T follicular helper cell (primary cell): ENCODE results near the gene PLEKHA3.
"Not testable (repeated sequence)": the region's sequence is repeated elsewhere in the genome, so short reads cannot be mapped to it uniquely, and the experiment has no call there.

Experiments
- DNase-seq: peaks from one replicate; pipeline ENCODE4 v3.0.0-alpha.2; 2020; ENCODE audit warnings: low read depth

Gene PLEKHA3

DNA sequence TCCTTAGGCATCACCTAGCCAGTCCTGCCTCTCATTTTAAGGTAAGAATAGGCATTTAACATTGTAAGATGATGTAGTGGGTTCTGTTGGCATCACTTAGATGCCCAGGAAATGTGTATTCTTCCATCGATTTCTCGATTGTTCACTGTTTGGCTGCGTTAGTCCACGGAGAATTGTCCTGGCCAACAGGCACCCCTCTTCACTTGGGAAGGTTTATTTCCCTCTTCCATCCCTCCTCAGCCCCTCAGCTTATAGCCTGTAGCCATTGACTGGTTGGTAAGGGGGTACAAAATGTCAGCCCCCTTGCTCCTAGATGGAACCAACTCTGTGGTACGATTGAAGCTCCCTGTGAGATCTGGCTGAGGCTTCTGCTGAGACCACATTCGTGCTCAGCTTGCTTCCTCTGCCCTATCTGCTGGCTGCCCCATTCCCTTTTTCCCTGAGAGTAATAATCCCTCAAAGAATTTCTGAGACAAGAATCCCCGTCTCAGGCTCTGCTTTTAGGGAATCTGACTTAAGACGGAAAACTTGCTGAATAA lies 43.4 kb downstream of the PLEKHA3 start:
- no peak for DNase-seq

DNA sequence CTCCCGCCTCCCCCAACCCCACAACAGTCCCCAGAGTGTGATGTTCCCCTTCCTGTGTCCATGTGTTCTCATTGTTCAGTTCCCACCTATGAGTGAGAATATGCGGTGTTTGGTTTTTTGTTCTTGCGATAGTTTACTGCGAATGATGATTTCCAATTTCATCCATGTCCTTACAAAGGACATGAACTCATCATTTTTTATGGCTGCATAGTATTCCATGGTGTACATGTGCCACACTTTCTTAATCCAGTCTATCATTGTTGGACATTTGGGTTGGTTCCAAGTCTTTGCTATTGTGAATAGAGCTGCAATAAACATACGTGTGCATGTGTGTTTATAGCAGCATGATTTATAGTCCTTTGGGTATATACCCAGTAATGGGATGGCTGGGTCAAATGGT lies 44.8 kb downstream of the PLEKHA3 start:
- not testable (repeated sequence) for DNase-seq

DNA sequence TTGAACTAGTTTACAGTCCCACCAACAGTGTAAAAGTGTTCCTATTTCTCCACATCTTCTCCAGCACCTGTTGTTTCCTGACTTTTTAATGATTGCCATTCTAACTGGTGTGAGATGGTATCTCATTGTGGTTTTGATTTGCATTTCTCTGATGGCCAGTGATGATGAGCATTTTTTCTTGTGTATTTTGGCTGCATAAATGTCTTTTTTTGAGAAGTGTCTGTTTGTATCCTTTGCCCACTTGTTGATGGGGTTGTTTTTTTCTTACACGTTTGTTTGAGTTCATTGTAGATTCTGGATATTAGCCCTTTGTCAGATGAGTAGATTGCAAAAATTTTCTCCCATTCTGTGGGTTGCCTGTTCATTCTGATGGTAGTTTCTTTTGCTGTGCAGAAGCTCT lies 45.2 kb downstream of the PLEKHA3 start:
- not testable (repeated sequence) for DNase-seq

DNA sequence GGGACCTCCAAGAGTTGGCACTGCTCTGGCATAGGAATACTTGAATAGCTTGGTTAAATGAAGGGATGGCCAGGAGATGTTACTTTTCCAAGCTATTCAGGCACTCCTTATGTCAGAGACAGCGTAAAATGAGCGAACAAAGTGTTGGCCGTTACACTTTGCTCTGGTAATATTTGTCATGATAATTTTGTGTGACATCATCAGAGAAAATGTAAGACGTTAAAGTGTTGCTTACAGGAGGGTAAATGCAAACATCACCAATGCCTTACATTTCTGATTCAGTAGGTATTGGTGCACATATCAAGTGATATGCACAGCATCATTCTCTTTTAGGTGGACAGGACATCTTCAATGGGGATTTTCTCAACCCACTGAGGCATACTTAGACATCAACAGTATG lies 46.0 kb downstream of the PLEKHA3 start:
- no peak for DNase-seq

DNA sequence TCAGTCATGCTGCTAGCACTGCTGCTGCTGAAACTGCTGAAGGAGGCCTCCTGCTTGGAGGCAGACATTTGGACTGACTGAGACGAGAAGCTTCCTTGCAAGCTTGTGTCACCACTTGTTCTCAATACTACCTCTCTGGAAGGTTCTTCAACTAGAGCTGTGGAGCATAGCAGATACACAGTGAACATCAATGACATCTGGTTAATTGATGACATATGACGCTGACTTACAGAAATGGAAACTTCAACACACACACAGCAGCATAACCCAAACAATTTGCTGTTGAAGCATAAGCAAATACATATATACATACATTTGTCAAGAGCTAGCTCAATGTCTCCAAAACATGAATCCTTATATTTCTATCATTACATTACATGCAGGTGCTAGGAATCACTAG lies 47.3 kb downstream of the PLEKHA3 start:
- no peak for DNase-seq

DNA sequence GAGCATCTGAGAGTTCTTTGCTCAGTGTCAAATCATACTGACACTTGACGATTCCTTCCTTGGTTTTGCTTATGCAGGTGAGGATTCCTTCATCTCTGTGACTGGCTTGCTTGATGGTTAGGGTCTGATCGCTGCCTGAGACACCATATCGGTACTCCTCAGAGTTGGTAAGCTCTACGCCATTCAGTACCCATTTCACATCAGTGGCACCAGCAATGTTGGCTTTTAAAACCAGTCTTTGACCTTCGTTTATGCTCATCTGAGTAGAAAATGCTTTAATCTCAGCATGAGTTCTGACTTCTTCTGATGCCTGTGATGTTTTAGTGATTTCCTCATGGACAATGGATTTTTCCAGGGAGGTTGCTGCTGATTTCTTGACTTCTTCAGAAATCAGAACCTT lies 48.4 kb downstream of the PLEKHA3 start:
- no peak for DNase-seq

DNA sequence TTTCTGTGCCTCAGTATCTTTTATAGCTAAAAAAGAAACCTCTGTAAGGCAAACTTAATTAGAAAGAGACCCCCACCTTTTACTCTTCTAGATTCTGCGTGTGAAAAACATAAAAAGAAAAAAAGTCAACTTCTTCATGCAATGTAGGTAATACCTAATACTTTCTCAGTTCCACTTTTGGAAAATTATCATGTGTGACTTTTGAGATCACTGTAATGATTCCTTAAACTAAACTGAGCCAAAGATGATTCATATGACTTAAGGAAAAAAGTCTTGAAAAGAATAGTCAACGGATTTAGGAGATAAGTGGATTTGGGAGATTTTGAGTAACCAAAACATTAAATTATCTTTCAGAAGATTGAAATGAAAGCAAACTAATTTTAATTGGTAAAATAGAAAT lies 48.9 kb downstream of the PLEKHA3 start:
- DNase-seq = no peak

DNA sequence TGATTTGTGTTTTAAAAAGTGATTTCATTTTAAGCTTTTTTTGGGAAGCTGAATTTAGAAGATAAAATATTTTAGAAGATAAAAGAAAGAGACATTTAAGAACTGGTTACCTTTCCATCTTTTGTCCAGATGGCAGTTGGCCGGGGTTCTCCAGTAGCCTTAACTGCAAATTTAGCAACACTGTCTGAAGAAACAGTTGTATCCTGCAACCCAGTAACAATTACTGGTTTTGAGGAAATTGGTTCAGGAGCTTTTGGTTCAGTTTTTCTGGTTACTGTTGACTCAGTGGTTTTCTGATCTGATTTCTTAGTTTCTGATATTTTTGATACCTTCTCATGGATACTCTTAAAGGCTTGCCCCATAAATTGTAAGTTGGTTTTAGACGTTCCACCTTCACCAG lies 49.9 kb downstream of the PLEKHA3 start:
- no peak for DNase-seq

DNA sequence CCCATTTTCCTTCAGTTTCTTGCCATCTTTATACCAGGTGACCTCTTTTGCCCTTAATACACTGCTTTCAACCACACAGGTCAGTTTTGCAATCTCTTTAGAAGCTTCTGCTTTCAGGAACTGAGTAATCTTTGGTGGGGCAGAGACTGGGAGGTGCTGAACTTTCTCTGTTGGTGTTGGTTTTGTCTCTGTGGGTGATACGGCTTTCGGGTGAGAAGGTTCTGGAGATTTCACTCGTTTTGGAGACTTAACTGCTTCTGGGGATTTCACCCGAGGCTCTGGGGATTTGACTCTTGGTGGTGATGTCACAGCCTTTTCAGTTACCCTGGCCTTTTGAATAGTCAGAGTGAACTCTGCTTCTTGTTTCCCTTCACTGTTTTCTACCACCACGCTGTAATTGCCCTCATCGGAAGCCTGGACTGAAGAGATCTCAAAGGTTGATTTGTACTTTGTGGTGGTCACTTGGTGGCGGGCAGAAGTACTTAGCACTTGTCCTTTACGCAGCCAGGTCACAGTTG lies 50.4 kb downstream of the PLEKHA3 start:
- no peak for DNase-seq

DNA sequence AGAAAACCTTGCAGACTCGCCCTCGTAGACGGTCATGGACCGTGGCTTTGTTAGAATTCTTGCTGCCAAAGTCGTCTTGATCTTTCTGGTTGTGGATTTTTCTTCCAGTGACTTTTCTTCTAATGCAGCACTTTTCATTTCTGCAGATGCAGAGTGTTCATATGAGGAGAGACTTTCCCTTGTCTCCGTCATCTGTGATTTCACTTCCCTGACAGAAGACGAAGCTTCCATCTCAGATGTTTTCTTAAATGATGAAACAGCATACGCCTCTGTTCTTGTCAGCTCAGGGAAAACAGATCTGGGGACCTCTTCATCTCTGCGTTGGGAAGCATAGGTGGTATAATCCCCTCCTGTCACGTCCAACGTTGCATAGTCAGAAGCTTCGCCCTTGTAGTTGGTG lies 50.9 kb downstream of the PLEKHA3 start:
- no peak for DNase-seq

DNA sequence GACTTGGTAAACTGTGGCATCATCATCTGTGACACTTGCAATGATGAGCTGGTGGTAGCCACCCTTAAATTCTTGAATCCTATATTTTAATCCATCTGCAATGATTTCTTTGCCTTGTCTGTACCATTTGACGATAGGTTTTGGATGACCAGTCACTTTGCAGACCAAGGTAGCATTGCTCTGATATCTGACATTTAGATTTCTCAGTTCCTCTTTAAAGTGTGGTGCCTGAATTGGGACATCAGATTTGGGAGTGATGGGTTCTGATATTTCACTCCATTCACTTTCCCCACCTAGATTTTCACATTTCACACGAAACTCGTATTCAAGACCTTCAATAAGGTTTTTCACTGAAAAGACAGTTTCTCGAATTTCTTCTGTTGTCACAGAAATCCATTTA lies 55.8 kb downstream of the PLEKHA3 start:
- no peak for DNase-seq

DNA sequence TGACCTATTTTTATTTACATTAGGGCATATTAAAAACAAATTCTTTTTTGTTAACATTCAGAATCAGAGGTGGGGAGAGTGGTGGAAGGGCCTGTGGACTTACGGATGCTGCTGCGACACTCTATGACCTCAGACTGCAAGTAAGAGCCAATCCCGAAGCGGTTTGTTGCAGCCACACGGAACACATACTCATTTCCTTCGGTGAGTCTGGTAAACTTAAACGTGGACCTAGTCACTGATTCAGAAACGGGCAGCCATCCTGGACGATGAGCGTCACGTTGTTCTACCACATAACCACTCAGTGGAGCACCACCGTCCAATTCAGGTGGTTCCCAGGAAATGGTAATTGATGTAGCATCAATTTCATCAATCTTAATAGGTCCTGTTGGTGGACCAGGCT lies 61.9 kb downstream of the PLEKHA3 start:
- no peak for DNase-seq

DNA sequence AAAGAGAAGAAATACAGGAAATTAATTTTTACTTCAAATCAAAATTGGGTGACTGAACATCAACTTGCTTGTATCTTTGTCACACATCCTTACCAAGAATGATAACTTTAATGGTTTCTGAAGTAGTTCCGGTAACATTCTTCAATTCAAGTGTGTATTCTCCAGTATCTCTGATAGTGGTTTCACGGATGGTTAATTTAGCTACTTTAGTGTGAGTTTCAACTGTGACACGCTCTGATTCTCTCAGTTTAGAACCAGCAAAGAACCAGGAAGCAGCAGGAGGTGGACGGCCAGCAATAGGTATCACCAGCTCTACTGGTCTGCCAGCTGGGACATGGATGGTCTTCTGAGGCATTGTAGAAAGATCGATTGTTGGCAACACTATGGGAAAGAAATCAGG lies 62.3 kb downstream of the PLEKHA3 start:
- no peak for DNase-seq

DNA sequence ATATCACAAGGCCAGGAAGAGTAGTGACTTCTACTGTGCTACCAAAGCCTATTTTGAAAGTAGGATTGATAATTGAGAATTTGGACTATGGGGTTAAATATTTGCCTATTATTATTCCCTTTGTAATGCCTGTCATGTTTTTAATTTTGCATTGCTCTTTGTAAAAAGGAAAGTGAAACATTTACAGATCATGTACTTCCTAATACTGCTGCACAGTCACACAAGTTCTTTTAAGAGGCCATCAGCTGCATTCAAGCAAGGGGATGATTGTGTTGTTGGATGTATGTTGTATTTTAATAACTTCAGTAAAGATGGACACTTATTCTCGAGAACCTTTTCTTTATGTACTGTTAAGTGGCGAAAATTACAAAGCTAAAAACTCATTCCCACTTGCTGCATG lies 70.1 kb downstream of the PLEKHA3 start:
- DNase-seq = no peak

DNA sequence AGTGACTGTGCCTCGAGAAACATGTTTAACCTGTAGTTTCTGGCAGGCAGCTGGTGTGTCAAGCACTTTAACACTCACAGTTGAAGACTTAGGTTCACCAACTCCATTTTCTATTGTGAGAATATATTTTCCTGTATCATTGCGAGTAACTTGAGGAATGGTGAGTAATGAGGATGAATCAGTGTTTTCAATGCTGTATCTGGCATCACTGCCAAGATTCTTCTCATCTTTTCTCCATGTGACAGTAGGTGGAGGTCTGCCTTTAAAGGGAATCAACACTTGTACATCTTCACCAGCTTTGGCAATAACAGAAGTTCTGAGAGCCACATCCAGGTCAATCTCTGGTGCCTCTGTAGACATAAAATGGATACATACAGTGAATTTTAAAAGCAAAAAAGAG lies 72.8 kb downstream of the PLEKHA3 start:
- DNase-seq = no peak
